K562 (cell line): ENCODE results near the gene IMMP2L. TPM values are rescaled to one million over a fixed set of nuclear protein-coding genes. Genes with fewer than 3 reads are reported as not detected.

Experiments used
- ATAC-seq: fragments of 200-7000 bp; cut with Tn5 transposase; 3 replicates; pipeline ENCODE4 v1.9.1; 2020; ENCODE audit warnings: moderate library complexity
- BruUV-seq: library from RNA; stranded (reverse); fragments of 400-500 nt; replicated peaks from 2 replicates; lab custom pipeline; 2021; lab: Mats Ljungman, UMichigan
- CTCF ChIA-PET: fragments of 300-600 bp; formaldehyde crosslinking; extraction: SDS; loops from one replicate; lab custom pipeline; 2021; ENCODE audit warnings: low intra/inter-chr PET ratio; lab: Yijun Ruan, JAX
- POLR2A ChIA-PET: fragments of 300-600, 350-650 bp; sonication (Branson Sonifier 250); formaldehyde crosslinking; extraction: SDS; loops from one replicate; lab custom pipeline; 2021; ENCODE audit warnings: antibody characterized with exemption, inconsistent platforms; lab: Yijun Ruan, JAX
- DNase-seq, 4 experiments: peaks; one replicate each; pipeline versions ENCODE4 v3.0.0 to v3.0.0-alpha.2; 2011 to 2018; ENCODE audit warnings: low spot score in 3 of 4, mixed read lengths in 3 of 4; ENCODE audit errors: extremely low read depth in 1 of 4
- FAIRE-seq: peaks from 2 replicates; lab custom pipeline; 2011; peaks lifted over from hg19 to GRCh38; lab: Jason Lieb, UNC
- H2AFZ ChIP-seq: 2 replicates; pipeline ENCODE4 v1.6.0; 2011; ENCODE audit warnings: low read depth, low read length, control low read depth, inconsistent platforms
- H3K27ac ChIP-seq: fragments of 200-600 bp; 3 replicates; pipeline ENCODE4 v1.8.0; 2011; ENCODE audit warnings: low read depth, mild to moderate bottlenecking, control low read depth, inconsistent platforms, low read length, moderate library complexity, mixed read lengths; ENCODE audit errors: extremely low read depth
- H3K27me3 ChIP-seq, 2 experiments: fragments of 300-600 bp in 1 of 2; 2 replicates in 1 of 2; 3 replicates in 1 of 2; pipeline versions ENCODE4 v1.6.0 to v1.8.0; 2011; ENCODE audit warnings: inconsistent platforms in 2 of 2, low read length in 2 of 2, mild to moderate bottlenecking in 1 of 2, mixed read lengths in 1 of 2, moderate library complexity in 1 of 2; ENCODE audit not compliant: control insufficient read depth in 2 of 2, insufficient read depth in 2 of 2
- H3K36me3 ChIP-seq: fragments of 300-600 bp; 3 replicates; pipeline ENCODE4 v1.8.0; 2011; ENCODE audit warnings: mild to moderate bottlenecking, low read length, inconsistent platforms; ENCODE audit not compliant: control insufficient read depth, insufficient read depth
- H3K4me1 ChIP-seq, 2 experiments: fragments of 200-600 bp in 1 of 2; replicated peaks in 1 of 2; 2 replicates in 1 of 2; 3 replicates in 1 of 2; pipeline versions ENCODE4 v1.5.1 to v1.8.0; 2011; ENCODE audit warnings: inconsistent platforms in 2 of 2, low read length in 2 of 2, mild to moderate bottlenecking in 1 of 2, mixed read lengths in 1 of 2, moderate library complexity in 1 of 2; ENCODE audit not compliant: control insufficient read depth in 2 of 2, insufficient read depth in 2 of 2
- H3K4me2 ChIP-seq: 2 replicates; pipeline ENCODE4 v1.6.1; 2011; ENCODE audit warnings: low read length, control low read depth, inconsistent platforms, mixed read lengths; ENCODE audit not compliant: insufficient read depth
- H3K4me3 ChIP-seq: fragments of 200-600 bp; sonication (generic), shearing (Covaris generic); 2 replicates; pipeline ENCODE4 v1.5.1; 2016; ENCODE audit warnings: control low read depth, inconsistent platforms
- H3K79me2 ChIP-seq: fragments of 200-600 bp; 3 replicates; pipeline ENCODE4 v1.8.0; 2011; ENCODE audit warnings: low read length, inconsistent platforms; ENCODE audit not compliant: control insufficient read depth, insufficient read depth
- H3K9ac ChIP-seq, 2 experiments: 2 replicates each; pipeline versions ENCODE4 v1.6.0 to v1.6.1; 2011; ENCODE audit warnings: low read depth in 2 of 2, low read length in 2 of 2, control low read depth in 1 of 2, inconsistent platforms in 1 of 2, mild to moderate bottlenecking in 1 of 2, mixed read lengths in 1 of 2; ENCODE audit not compliant: insufficient read depth in 1 of 2
- H3K9me1 ChIP-seq: one replicate; pipeline ENCODE4 v1.6.0; 2011; ENCODE audit warnings: inconsistent platforms, mild to moderate bottlenecking, low read length, moderate library complexity; ENCODE audit not compliant: control insufficient read depth, insufficient read depth
- H3K9me3 ChIP-seq: replicated peaks from 2 replicates; pipeline ENCODE4 v1.5.1; 2011; ENCODE audit warnings: low read depth, low read length, inconsistent platforms; ENCODE audit not compliant: control insufficient read depth, insufficient read depth
- H4K20me1 ChIP-seq: replicated peaks from 2 replicates; pipeline ENCODE4 v1.6.1; 2011; ENCODE audit warnings: low read length, inconsistent platforms, mixed read lengths; ENCODE audit not compliant: control insufficient read depth, insufficient read depth
- ARNT ChIP-seq, 2 experiments: fragments of 450-650 bp; IDR thresholded peaks; 2 replicates each; pipeline ENCODE4 v1.6.1; 2016; ENCODE audit warnings: mild to moderate bottlenecking in 1 of 2
- FOXA3 ChIP-seq, 2 experiments: fragments of 450-650 bp in 1 of 2; sonication (generic) in 1 of 2; formaldehyde crosslinking; IDR thresholded peaks in 1 of 2; conservative IDR thresholded peaks in 1 of 2; 2 replicates each; pipeline versions ENCODE4 v1.4.0 to v1.8.0; 2020 to 2022; ENCODE audit warnings: mild to moderate bottlenecking in 2 of 2, missing genetic modification reagents in 1 of 2
- MEIS2 ChIP-seq: fragments of 450-650 bp; IDR thresholded peaks from 2 replicates; pipeline ENCODE4 v1.6.1; 2014; ENCODE audit warnings: mild to moderate bottlenecking; ENCODE audit not compliant: partially characterized antibody
- NFIX ChIP-seq: fragments of 250-450 bp; sonication (Bioruptor Pico); IDR thresholded peaks from 2 replicates; pipeline ENCODE4 v1.4.0; 2020; ENCODE audit warnings: low read depth, mild to moderate bottlenecking, moderate library complexity
- PCBP2 ChIP-seq: fragments of 200-400 bp; formaldehyde crosslinking; IDR thresholded peaks from 2 replicates; pipeline ENCODE4 v1.6.1; 2018; ENCODE audit warnings: low read length, low read depth, mild to moderate bottlenecking, moderate library complexity; ENCODE audit not compliant: poor library complexity, severe bottlenecking
- SRSF1 ChIP-seq: fragments of 200-400 bp; formaldehyde crosslinking; IDR thresholded peaks from 2 replicates; pipeline ENCODE4 v1.6.1; 2017; ENCODE audit warnings: mild to moderate bottlenecking, low read depth, low read length, moderate library complexity
- ZNF274 ChIP-seq: IDR thresholded peaks from 2 replicates; pipeline ENCODE4 v1.6.1; 2011; ENCODE audit warnings: low read depth, mild to moderate bottlenecking, low read length, moderate library complexity, borderline replicate concordance
- WGBS: fragments of 100-300 bp; shearing (Covaris generic); methylation state at CpG from one replicate; pipeline ENCODE4 v1.1.6; 2016; ENCODE audit warnings: low coverage, mixed read lengths; ENCODE audit not compliant: insufficient coverage; ENCODE audit errors: missing lambda C conversion rate; 5-methylcytosine and 5-hydroxymethylcytosine counted together
- in situ Hi-C: fragments of 300-500 bp; cut with MboI; formaldehyde crosslinking; loops from 4 replicates; pipeline ENCODE4 v1.15.0; 2018; ENCODE audit warnings: inconsistent platforms, mixed read lengths
- intact Hi-C: fragments of 100-400 bp; cut with micrococcal nuclease; formaldehyde crosslinking; loops from 2 replicates; pipeline ENCODE4 v1.14.2; 2022
- polyA plus RNA-seq, 8 experiments: library from polyadenylated mRNA; depleted of rRNA in 4 of 8; stranded (reverse) in 5 of 8; unstranded in 3 of 8; fragments of >200 nt; fragmentation: Nextera tagmentation in 2 of 8; fragmentation: Illumina TruSeq in 1 of 8; extraction: Ambion mirVana in 2 of 8; extraction: Trizol in 1 of 8; gene quantifications; 2 replicates each; pipeline versions ENCODE4 v1.2.1 to v1.2.3, GENCODE V29; 2011 to 2014; ENCODE audit warnings: inconsistent platforms in 1 of 8, missing spikeins in 1 of 8
- small RNA-seq: library from RNA; depleted of rRNA; stranded (forward); fragments of <200 nt; gene quantifications from one replicate; pipeline ENCODE3, GENCODE V24; 2014
- total RNA-seq, 7 experiments: library from RNA; depleted of rRNA in 6 of 7; stranded (reverse); fragments of >200 nt in 6 of 7; fragmentation: Illumina TruSeq in 2 of 7; extraction: Trizol in 2 of 7; gene quantifications; 2 replicates each; pipeline versions ENCODE4 v1.2.1 to v1.2.3, GENCODE V29; 2011 to 2021; ENCODE audit warnings: low replicate concordance in 1 of 7

Gene IMMP2L
- total and polyA plus RNA-seq, 9 of the 15 experiments (the other 6 are each of a cell fraction or from before 2014, with no cell fraction given), result 29.7 to 116 (median 53.0) TPM

DNA sequence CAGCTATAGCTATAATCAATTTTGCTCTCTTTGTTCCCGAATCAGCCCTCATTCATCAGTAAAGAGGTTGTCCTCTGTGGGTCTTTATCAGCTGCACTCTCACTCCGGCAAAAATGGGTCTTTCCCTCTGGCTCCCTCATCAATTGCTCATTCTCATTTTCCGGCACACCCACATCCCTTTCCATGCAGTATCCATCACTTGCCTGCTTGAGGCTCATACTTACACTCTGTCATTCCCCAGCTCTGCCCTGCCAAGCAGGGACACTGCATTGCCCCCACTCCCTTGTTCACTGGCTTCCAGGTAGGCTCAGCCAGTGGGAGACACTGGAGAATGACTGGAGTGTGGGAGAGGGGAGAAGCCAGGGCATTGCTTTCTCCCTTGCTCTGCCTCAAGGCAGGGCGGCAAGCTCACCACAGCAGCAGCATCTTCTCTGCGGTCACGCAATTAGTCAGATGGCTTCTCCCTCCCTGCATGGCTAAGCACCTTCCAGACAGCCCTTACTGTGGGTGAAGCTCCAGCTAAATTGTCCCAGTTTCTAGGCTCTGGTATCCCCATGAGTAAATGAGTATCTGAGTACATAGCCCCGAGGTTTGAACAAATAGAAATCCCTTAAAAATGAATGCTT is 942.1 kb downstream of the IMMP2L start:
- H3K4me1 ChIP-seq, result no peaks in the 10 kb centered on the region
- TF ChIP-seq MEIS2, result no peak
- no peak for TF ChIP-seq ARNT (IDR thresholded peaks at IDR 0.05)
- no peak for TF ChIP-seq FOXA3 (CRISPR knock-in tag; conservative IDR thresholded peaks at IDR 0.05 in 1 of 2, IDR thresholded peaks at IDR 0.05 in 1 of 2)
- no peak for TF ChIP-seq SRSF1
- no peak for TF ChIP-seq ZNF274
- TF ChIP-seq NFIX (CRISPR knock-in tag), result no peak
- no peak for TF ChIP-seq PCBP2
- TF ChIP-seq, all 486 proteins: peak for 0
- ATAC-seq (no peak), DNase-seq (no peak), FAIRE-seq (no peak)
- Histone ChIP-seq H3K9me3 (no peaks in the 10 kb centered on the region), H4K20me1 (no peaks in the 10 kb centered on the region), H3K4me3 (no peak overlapping the region), H3K36me3 (no peaks in the 10 kb centered on the region), H3K79me2 (no peaks in the 10 kb centered on the region), H3K9me1 (no peaks in the 10 kb centered on the region), H2AFZ (no peak overlapping the region), H3K27ac (no peak overlapping the region), H3K4me2 (no peak overlapping the region), H3K9ac (no peak overlapping the region), H3K27me3 (0 out of 5 replicates have a peak, but pooled peaks cover 0 to 4% of the 10 kb centered on the region in 2 experiments)
- intact Hi-C loops, result no loop called here
- BruUV-seq, result no TSS peak
- in situ Hi-C loops, result no loop called here
- CTCF ChIA-PET, result no interaction called here
- POLR2A ChIA-PET, result no interaction called here
- under 1% methylated on average over 7 of the region's 7 CpGs for WGBS

Small RNA genes lying within 50 kb of the gene (small RNA-seq; reads per million reads assigned to genes)
- gene AC003989.2, result not detected
